ENCODE data around the gene ATP5F1D. TPM values are rescaled to one million over a fixed set of nuclear protein-coding genes. Genes with fewer than 3 reads are reported as not detected.

ATP5F1D gene
- total RNA-seq, 1 experiment from 2014 or later: 157 TPM

DNA sequence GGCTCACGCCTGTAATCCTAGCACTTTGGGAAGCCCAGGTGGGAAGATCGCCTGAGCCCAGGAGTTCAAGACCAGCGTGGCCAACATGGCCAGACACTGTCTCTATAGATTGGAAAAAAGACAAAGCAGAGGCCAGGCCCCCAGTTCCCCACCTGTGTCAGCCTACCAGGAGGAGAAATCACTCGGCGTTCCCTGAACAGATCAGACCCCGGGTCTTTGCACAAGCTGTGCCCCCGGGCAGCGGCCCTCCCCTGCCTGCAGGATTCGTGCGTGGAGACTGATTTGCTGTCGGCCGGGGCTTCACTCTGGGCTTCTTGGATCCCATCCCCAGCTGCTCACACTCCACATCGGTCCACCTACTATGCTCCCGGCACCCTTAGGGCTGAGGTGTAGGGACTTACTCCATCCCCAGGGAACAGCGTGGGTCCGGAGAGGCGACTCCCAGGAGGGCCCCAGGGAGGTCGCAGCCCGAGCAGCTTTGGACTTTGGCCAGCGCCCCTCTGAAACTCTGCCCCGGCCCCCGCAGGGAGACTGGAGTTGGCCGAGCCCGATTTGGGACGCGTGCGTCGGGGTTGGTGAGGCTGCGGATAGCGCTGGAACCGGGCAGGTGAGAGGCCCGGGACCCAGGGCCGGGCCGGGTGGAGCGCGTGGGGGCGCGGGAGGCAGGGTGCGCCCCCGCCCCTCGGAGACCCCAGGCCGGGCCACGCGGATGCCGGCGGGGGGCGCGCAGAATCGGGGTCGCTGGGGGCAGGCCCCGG is 43.6 kb downstream of the ATP5F1D start:
- peaks cover 2% of the 10 kb centered on the region; the same call in 1 of the 2 replicates for H4K20me1 ChIP-seq (ENCODE audit: insufficient read depth)
- H3F3A ChIP-seq (ENCODE audit: insufficient read depth, low read depth): peaks cover 10% of the 10 kb centered on the region; the same call in 1 of the 2 replicates
- no peaks in the 10 kb centered on the region for H3K9me3 ChIP-seq (ENCODE audit: insufficient read depth, low read depth)
- H3K27ac ChIP-seq: no peak overlapping the region
- intact Hi-C loops (cut with micrococcal nuclease; ENCODE audit: unreplicated experiment): no loop called here
- H3K4me1 ChIP-seq (replicated peaks; ENCODE audit: insufficient read depth): no peaks in the 10 kb centered on the region
- no TSS peak for BruUV-seq (replicated peaks)
- DNase-seq: no peak
- 0 out of 2 replicates have a peak, but pooled peaks cover 19% of the 10 kb centered on the region for H3K27me3 ChIP-seq (ENCODE audit: insufficient read depth, low read depth)
- no peak overlapping the region for H3K4me3 ChIP-seq
- POLR2A ChIA-PET (ENCODE audit: unreplicated experiment): no interaction called here
- H3K79me2 ChIP-seq (ENCODE audit: low read depth): no peaks in the 10 kb centered on the region
- no peak overlapping the region for H3K4me2 ChIP-seq
- TF ChIP-seq EZH2 (IDR thresholded peaks at IDR 0.05; ENCODE audit: low read depth): no peak
- TF ChIP-seq, protein P1, sequence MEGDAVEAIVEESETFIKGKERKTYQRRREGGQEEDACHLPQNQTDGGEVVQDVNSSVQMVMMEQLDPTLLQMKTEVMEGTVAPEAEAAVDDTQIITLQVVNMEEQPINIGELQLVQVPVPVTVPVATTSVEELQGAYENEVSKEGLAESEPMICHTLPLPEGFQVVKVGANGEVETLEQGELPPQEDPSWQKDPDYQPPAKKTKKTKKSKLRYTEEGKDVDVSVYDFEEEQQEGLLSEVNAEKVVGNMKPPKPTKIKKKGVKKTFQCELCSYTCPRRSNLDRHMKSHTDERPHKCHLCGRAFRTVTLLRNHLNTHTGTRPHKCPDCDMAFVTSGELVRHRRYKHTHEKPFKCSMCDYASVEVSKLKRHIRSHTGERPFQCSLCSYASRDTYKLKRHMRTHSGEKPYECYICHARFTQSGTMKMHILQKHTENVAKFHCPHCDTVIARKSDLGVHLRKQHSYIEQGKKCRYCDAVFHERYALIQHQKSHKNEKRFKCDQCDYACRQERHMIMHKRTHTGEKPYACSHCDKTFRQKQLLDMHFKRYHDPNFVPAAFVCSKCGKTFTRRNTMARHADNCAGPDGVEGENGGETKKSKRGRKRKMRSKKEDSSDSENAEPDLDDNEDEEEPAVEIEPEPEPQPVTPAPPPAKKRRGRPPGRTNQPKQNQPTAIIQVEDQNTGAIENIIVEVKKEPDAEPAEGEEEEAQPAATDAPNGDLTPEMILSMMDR (conservative IDR thresholded peaks at IDR 0.05): no peak
- CTCF ChIA-PET: no interaction called here
- H3K36me3 ChIP-seq (ENCODE audit: low read depth): no peaks in the 10 kb centered on the region
- H3K9me2 ChIP-seq (ENCODE audit: insufficient read depth): no peaks in the 10 kb centered on the region
- H2AFZ ChIP-seq: no peak overlapping the region

DNA sequence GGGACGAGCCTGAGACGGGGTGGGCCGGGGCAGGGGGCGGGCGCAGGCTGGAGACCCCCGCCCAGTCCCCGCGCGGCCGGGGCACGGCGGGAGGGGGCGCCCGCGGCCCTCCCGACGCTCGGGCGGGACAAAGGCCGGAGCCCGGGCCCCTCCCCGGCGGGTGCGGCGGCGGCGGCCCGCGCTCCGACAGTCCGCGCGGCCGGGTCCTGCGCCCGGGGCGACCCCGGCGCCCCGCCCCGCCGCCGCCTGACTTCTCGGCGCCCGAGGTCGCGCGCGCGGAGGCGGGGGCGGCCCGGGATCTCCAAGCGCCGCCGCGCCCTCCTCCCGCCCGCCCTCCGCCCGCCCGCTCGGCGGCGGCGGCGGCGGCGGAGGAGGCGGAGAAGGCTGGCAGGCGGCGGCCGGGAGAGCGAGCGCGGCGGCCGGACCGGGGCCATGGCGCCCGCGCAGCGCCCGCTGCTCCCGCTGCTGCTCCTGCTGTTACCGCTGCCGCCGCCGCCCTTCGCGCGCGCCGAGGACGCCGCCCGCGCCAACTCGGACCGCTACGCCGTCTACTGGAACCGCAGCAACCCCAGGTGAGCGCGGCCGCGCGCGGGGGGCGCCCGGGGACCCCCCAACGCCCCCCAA is 44.3 kb downstream of the ATP5F1D start, which contains the start of gene EFNA2:
TSS of gene EFNA2 (plus strand) at position 137 of the 624 bp plus-strand sequence. CDS start at position 433, 296 bp downstream.
- Histone ChIP-seq H3K9me2 (ENCODE audit: insufficient read depth) (no peaks in the 10 kb centered on the region), H3K4me2 (no peak within 1 kb of the TSS), H3K27me3 (ENCODE audit: insufficient read depth, low read depth) (0 out of 2 replicates have a peak, but pooled peaks cover 19% of the 10 kb centered on the region), H3K4me1 (replicated peaks; ENCODE audit: insufficient read depth) (no peaks in the 10 kb centered on the region), H3K27ac (no peak within 1 kb of the TSS), H3K79me2 (ENCODE audit: low read depth) (no peaks in the 10 kb centered on the region), H3K4me3 (no peak within 1 kb of the TSS), H3F3A (ENCODE audit: insufficient read depth, low read depth) (peaks cover 5% of the 10 kb centered on the region; the same call in 1 of the 2 replicates), H3K36me3 (ENCODE audit: low read depth) (no peaks in the 10 kb centered on the region), H2AFZ (no peak within 1 kb of the TSS), H4K20me1 (ENCODE audit: insufficient read depth) (no peaks in the 10 kb centered on the region), H3K9me3 (ENCODE audit: insufficient read depth, low read depth) (no peaks in the 10 kb centered on the region)
- DNase-seq: no peak
- CTCF ChIA-PET: no interaction called here
- no peak for TF ChIP-seq EZH2 (IDR thresholded peaks at IDR 0.05; ENCODE audit: low read depth)
- TF ChIP-seq, protein P1 (conservative IDR thresholded peaks at IDR 0.05): no peak
- BruUV-seq (replicated peaks): no TSS peak
- intact Hi-C loops (cut with micrococcal nuclease; ENCODE audit: unreplicated experiment): no loop called here
- POLR2A ChIA-PET (ENCODE audit: unreplicated experiment): no interaction called here

DNA sequence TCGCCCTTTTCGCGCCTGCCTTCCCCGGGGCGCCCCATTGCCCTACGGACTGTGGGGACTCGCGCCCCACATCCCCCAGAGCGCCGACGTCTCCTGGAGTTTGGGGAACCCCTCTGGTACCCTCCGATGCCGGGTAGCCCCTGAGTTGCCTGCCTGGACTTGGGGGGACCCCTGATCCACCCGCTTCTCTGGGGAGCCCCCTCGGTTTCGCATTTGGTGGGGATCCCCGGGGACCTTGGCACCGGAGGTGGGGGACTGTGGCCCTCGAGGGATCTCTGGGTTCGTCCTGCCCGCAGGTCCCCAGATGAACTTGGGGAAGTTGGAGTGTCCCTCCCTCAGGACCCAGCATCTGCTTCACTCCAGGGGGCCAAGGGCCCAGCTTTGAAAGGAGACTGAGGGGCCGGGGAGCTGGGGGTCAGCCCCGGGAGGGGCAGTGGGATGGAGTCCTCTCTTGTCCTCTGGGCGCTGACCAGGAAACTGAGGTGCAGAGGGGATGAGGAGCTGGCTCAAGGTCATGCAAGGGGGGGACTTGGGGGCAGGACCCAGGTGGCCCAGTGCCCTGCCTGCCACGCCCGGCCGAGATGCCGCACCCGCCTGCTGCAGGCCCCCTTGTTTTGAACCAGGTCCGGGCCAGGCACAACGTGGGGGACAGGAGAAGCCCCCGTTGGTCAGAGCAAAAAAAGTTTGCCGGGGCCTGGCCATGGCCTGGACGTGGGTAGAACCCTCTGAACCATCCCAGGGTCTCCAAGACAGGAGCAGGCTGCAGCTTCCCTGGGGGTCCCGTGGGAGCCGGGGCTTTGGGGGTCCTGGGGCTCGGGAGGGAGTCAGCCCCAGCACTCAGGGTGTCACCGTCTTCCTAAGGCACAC is 45.2 kb downstream of the ATP5F1D start:
- Histone ChIP-seq H3K9me2 (ENCODE audit: insufficient read depth) (no peaks in the 10 kb centered on the region), H2AFZ (no peak overlapping the region), H4K20me1 (ENCODE audit: insufficient read depth) (no peaks in the 10 kb centered on the region), H3K4me2 (no peak overlapping the region), H3K36me3 (ENCODE audit: low read depth) (no peaks in the 10 kb centered on the region), H3K79me2 (ENCODE audit: low read depth) (no peaks in the 10 kb centered on the region), H3K27me3 (ENCODE audit: insufficient read depth, low read depth) (0 out of 2 replicates have a peak, but pooled peaks cover 19% of the 10 kb centered on the region), H3K4me1 (replicated peaks; ENCODE audit: insufficient read depth) (no peaks in the 10 kb centered on the region), H3K4me3 (no peak overlapping the region), H3K27ac (no peak overlapping the region), H3F3A (ENCODE audit: insufficient read depth, low read depth) (peaks cover 5% of the 10 kb centered on the region; the same call in 1 of the 2 replicates), H3K9me3 (ENCODE audit: insufficient read depth, low read depth) (no peaks in the 10 kb centered on the region)
- CTCF ChIA-PET: no interaction called here
- POLR2A ChIA-PET (ENCODE audit: unreplicated experiment): no interaction called here
- intact Hi-C loops (cut with micrococcal nuclease; ENCODE audit: unreplicated experiment): no loop called here
- TF ChIP-seq, protein P1 (conservative IDR thresholded peaks at IDR 0.05): no peak
- TF ChIP-seq EZH2 (IDR thresholded peaks at IDR 0.05; ENCODE audit: low read depth): no peak
- no peak for DNase-seq
- no TSS peak for BruUV-seq (replicated peaks)
